NCI-H2107 (cell line): ENCODE results near the gene GUCY1A1.

Source experiments
- DNase-seq: peaks from one replicate; lab custom pipeline; 2025; lab: John Stamatoyannopoulos, UW

Gene GUCY1A1

DNA sequence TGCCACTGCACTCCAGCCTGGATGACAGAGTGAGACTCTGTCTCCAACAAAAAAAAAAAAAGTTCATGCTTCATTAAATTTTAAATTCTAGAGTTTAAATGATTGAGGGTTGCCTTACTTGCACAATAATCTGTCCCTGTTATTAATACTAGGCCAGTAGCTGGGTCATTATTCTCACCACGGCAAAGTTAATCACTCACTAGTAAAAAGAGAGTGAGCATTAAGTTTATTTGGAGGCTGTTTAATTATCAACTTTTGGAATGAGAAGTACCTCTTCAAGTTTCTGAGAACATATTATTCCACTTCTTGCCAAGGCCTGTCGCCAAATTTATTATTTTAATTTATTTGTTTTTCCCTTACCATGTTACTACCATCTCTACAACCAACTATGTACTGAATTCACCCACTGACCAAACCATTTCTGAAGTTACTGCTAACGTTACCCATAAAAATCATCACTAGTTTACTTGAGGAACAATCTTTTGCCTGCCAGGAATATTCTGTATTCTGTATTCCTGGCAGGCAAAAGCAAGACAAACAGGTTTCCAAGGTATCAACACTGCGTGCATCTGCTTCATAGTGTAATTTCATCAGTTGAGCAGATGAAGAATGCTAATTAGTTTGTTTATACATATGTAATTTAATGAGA lies 26.5 kb downstream of the GUCY1A1 start:
- DNase-seq = no peak

DNA sequence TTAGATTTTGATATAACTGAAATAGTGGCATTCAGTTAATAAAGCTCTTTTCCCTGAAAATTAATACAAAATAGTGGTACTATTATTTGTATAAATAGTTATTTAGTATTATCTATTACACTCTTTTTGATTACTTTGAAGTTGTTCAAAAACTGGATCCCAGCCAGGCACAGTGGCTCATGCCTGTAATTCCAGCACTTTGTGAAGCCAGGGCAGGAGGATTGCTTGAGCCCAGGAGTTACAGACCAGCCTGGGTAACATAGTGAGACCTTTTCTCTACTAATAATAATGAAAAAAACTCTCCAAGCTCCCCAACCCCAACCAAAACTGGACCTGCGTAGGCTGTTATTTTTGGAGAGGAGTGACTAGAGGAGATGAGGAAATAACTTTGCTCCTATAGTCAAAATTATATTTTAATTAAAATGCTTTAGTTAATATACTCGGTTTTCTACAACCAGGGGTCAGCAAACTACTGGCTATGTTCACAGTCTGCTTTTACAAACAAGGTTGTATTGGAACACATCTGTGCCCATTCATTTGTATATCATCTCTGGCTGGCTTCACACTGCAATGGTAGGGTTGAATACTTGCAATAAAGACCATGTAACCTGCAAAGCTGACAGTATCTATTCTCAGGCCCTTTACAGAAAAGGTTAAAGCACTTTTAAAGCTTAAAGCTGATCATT lies 27.6 kb downstream of the GUCY1A1 start:
- DNase-seq = no peak

DNA sequence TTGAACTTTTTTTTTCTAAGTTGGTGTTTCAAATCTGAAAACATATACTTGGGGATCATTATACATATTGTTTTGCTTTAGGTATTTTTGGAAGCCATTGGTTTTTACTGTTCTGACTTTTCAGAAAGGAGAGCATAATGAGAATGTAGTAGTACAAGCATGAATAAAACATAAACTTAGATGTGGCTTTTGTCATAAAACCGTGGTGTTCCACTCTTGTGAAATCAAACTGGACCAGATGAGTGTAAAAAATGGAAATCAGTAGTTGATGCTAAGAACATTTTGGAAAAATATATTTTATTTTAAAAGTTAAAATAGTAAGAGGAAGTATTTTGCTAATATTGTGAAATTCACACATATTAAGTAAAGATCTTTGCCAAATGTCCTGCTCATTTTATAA lies 29.6 kb downstream of the GUCY1A1 start:
- no peak for DNase-seq

DNA sequence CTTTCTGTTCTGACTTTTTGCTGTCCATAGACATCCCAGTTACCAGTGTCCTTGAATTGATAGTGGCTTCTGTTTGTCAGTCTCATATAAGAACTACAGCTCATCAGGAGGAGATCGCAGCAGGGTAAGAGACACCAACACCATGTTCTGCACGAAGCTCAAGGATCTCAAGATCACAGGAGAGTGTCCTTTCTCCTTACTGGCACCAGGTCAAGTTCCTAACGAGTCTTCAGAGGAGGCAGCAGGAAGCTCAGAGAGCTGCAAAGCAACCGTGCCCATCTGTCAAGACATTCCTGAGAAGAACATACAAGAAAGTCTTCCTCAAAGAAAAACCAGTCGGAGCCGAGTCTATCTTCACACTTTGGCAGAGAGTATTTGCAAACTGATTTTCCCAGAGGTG lies 30.1 kb downstream of the GUCY1A1 start:
- DNase-seq = no peak

DNA sequence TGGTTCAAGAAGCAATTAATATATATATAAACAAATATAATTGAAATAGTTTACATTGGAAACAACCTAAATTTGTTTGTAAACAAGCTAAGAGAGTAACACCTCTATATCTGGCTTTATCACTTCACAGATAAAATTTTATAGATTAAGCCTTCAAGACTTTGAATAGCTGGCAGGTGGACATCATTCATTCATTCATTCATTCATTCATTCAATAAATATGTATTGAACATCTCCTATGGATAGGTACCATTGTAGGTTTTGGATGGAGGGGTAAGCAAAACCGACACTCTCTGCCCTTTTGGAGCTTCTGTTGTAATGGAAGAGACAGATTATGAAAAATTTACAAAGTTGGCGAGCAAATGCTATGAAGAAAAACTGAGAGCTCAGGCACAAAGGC lies 35.2 kb downstream of the GUCY1A1 start:
- DNase-seq = no peak

DNA sequence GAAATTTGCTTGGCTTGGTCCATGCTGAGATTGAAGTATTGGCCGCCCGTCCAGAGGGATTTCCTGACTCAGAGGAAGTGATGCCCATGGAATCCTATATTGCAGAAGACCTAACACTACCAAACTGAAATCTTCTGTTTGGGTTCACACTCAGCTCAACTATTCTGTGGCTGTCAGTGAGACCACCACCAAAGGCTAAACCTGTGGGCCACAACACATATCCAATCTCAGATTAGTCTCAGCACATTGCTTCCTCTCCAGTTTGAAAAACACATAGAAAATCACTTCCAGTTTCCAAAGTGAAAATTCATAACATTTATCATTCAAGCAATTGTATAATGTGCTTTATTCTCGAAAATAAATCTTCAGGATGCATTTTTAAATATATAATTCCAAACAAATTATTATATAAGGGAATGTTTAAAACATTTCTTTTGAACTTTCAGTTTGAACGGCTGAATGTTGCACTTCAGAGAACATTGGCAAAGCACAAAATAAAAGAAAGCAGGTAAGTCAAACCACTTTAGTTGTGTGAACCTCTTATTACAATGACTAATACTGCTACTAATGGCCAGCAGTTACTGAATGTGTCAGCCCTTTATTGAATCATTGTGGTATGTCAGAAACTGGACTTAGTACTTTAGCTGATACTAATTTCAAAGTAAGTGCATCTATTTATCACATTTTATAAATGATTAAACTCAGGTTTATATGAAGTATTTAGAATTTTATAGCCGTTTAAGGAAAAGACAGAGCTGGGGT lies 37.0 kb downstream of the GUCY1A1 start:
- no peak for DNase-seq

DNA sequence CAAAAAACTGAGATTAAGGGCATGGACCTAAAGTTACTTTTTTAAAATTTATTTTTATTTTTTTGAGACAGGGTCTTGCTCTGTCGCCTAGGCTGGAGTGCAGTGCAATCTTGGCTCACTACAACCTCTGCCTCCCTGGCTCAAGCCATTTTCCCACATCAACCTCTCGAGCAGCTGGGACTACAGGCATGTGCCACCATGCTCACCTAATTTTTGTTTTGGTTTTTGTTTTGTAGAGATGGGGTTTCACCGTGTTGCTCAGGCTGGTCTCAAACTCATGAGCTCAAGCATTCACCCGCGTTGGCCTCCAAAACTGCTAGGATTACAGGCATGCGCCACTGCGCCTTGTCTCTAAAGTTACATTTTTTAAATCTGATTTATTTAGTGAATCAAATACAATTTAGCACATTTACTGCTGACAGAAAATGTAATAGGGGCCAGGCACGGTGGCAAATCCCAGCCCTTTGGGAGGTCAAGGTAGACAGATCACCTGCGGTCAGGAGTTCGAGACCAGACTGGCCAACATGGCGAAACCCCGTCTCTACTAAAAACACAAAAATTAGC lies 38.3 kb downstream of the GUCY1A1 start:
- no peak for DNase-seq

DNA sequence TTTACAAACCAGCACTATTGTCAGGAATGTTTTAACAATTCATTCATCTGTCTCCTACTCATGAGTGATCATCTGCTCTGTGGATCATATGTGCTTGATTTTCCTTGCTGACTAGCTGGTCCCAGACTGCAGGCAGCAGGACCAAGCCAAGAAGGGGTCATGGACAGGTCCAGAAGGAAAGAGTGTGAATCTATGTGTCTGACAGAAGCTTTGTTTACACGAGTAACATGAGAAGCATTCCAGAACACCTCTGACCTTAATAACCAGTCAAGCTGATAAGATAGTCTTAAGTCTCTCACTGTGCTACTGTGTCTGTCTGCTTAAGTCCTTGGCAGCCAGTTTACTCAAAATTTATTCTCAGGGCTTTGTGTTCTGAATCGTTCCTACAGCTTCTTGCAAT lies 39.0 kb downstream of the GUCY1A1 start:
- no peak for DNase-seq

DNA sequence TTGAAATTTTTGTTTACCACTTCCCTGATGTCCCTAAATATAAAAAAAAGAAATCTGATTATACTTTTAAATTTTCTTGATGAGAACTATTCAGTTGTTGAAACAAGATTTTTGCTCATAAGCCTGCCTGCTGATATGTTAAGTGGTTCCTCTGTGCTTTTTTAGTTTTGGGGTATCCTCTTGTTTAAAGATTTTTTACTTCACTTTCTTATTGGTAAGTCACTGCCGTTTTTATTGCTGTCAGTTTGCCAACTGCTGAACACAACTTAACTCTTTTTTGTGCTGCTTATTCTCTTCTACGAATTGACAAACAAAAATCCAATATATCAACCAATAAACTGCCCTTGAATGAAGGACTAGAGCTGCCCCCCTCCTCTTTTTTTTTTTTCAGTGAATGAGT lies 39.5 kb downstream of the GUCY1A1 start:
- DNase-seq = no peak

DNA sequence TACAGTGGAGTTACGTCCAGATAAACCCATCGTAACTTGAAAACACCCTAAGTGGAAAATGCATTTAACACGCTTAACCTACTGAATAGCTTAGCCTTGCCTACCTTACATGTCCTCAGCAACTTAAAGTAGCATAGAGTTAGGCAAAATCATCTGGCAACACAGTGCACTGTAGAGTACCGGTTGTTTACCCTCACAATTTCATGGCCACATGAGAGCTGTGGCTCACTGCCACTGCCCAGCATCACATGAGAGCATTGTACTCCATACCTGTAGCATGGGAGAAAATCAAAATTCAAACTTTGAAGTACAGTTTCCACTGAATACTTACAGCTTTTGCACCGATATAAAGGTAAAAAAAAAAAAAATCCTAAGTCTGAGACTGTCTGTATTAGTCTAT lies 40.6 kb downstream of the GUCY1A1 start:
- no peak for DNase-seq

DNA sequence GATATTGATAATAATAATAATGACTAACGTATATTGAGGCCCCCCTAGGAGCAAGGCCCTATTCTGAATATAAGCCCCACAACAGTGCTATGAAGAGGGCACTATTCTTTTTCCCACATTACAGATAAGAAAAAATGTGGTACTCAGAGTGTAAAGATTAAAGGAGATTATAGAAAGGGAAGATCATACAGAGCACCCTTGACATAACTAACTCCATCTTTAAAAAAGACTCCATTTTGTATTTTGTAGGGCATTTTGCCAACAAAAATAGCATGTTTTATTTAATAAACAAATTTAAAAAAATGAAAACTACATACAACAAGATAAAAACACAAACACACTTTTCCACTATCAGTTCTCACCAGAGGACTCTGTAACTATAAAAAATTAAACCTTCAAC lies 42.1 kb downstream of the GUCY1A1 start:
- no peak for DNase-seq

DNA sequence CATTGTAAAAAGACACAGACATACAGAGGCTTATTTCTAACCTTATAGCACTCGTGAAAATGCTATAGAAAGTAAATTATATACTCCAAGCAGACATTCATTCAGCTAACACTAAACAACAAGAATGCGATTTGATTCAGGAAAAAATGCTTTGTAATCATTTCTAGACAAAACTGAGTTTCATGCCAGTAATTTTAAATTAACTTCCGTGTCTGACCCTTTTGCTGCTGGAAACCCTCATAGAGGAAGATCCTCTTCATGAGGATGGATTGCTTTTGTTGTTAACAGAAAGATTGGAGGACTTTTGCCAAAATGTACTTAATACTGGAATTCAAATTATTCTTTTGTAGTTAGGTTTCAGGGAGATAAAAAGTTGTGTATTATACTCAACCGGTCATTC lies 43.3 kb downstream of the GUCY1A1 start:
- no peak for DNase-seq

DNA sequence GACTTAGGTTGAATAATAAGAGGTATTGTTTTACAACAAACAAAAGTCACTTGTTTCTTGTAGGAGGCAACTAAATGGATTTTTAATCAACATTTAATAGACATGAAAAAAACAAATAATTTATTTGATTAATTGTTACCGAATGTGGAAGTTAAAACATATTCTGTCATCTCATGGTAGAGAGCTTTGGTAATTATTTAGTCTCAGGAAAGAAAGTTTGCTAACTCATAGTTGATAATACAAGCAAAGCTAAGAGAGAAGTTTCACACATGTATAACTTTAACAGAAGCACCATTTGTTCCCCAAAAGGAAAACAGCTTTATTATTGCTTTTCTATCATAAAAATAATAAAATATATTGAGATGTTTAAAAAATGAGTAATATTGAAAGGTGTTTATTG lies 44.9 kb downstream of the GUCY1A1 start:
- DNase-seq = no peak

DNA sequence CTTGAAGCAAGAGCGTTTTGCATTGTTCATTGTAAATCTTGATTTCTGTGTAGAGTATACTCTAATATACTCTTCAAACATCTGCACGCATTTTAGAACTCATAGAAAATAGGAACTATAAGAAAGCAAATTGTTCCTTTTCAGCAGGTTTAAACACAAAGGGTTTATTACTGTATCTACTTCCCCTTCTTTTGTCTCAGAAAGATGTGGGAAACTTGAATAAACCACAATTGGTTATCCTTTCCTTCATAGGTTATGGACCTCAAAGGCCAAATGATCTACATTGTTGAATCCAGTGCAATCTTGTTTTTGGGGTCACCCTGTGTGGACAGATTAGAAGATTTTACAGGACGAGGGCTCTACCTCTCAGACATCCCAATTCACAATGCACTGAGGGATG lies 46.2 kb downstream of the GUCY1A1 start:
- no peak for DNase-seq

DNA sequence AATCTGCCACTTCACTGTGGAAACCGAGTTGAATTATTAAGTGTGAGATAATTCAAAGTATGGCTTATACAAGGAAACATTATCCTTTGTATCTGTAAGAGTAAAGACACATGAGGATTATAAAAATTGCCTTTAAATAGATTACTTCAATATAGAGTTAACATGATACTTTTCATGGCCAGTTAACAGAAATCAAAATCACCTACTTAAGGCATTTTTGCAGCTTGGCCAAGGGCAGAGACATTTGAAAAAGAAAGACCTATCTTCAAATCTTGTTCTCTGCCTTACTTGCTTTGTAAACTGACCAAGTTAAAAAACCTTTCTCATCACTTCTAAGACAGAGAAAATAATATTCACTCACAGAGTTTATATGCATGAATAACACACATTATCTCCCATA lies 47.3 kb downstream of the GUCY1A1 start:
- DNase-seq = no peak

DNA sequence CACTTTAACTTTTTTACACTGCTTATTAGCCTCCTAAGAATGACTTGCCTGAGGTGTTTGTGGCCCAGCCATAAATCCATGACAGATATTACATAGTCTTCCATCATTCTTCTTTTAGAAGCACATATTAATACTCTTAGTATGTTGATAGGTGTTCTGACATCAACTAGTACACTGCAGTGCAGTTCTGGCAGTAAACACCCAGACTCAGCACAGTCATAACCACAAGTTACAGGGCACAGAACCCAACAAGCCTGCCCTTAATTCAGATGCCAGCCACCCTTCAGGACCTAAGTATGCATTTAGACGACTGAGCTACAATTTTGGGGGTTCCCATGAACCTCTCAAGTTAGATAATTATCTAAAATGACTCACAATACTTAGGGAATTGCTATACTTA lies 55.7 kb downstream of the GUCY1A1 start:
- DNase-seq = no peak

DNA sequence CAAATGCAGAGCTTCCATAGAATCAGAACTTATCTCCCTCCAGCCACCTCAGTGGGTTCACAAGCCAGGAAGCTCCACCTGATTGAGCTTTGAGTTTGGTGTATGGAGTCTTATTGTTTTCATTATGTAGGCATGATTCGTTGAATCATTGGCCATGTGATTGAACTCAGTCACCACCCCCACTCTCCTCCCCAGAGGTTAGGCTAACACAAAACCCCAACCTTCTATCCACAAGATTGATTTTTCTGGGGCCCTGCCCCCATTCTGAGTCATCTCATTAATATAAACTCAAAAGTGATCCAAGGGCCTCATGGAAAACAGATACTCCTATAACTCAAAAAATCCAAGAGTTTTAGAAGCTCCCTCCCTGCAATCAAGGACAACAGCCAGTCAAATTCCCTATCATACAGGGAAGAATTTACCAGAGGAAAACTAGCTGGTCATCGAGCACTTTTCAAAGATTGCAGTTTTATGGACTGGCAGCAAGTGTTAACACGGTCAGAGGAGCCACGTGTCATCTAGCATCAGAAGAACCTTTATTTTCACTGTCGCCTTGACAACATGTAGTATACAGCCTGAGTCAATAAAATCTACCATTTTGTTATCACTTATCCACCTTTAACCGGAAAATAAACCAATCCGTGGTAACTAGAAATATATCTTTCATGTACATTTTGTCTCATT lies 56.3 kb downstream of the GUCY1A1 start:
- DNase-seq = no peak

DNA sequence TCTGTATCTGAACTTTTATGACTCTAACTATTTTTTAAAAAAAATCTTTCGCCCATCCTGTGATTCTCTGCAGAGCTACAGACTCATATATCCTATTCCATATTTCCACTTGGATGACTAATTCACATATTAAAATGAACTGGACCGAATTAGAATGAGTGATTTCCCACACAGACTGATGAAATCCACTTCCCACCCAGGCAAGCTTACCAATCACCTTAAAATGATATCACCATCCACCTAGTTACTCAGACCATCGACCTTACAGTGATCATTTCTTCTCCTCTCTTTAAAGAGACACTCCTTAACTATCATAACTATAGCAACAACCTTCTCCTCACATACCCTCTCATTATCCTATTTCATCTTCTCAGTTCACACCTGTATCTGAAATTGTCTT lies 58.1 kb downstream of the GUCY1A1 start:
- no peak for DNase-seq

DNA sequence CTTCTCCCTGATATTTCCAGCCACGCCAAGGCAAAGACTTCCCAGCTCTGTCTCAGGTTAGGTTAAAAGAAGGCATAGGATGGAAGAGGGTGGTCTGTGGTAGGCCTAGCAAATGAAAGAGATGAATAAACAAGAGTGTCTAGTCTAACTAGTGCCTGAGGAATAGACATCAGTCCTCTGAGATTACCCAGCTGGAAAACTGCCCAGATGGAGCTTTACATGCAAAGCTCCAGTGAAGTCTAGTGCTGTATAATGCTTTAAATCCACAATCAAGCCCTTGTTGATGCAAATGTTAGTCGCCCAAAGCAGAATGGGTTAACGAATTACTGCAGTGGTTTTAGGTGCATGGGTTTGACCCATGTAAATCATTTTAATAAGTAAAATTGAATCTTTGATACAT lies 67.4 kb downstream of the GUCY1A1 start:
- DNase-seq = no peak

DNA sequence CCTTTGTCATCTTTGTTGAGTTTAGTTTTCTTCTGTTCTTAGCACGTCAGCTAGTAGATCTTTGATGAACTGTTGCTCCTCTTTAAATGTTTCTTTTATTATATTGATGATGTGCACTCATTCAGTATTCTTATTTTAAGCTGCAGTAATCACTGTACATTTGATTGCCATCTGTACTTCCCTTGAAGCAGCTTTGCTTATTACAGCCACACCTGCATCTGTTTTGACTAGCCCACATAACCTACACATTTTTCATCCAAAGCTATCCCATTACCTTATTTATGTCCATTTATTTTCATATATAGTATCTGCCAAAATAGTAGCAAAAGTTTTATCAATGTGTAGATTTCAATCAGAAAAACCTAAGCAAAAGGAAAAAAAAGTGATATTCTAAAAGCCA lies 68.3 kb downstream of the GUCY1A1 start:
- DNase-seq = no peak

DNA sequence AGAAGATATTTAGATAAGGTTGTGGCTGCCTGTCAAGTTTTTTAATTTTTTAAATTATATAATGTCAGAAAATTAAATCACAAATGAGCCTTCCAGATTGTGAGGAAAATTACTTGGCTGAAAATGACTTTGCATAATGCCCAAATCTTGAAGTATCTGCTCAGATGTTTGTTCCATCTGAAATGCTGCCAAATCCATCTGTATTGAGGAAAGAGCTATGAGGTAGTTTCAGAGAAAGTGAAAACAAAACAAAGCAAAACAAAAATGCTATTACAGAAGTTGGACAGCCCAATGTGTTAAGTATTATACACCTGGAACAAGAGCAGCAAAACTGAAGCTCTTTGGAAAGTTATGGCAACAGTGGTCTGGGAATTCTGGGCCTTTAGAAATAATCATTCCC lies 68.8 kb downstream of the GUCY1A1 start:
- DNase-seq = no peak

DNA sequence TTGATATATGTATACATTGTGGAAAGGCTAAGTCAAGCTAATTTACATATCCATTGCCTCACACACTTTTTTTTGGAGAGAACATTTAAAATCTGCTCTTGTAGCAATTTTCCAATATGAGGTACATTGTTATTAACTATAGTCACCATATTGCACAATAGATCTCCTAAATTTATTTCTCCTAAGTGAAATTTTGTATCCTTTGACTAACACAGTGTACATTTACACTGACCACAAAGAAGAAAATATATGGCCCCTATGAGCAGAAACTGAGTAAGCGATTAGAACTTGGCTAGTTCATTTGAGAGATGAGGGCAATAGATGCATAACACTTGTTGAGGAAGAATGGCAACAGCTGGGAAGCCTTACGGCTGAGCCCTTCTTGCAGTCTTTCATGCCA lies 71.9 kb downstream of the GUCY1A1 start:
- DNase-seq = no peak

DNA sequence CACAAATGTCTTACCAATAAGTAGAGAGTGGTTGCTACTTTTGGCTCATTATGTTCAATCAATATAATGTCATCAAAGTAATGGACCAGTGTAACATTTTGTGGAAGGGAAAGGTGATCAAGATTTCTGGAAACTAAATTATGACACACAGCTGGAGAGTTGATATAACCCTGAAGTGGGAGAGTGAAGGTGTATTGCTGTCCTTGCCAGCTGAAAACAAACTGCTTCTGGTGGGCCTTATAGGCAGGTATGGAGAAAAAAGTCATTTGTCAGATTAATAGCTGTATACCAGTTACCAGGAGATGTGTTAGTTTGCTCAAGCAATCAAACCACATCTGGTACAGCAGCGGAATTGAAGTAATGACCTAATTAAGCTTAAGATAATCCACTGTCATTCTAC lies 74.9 kb downstream of the GUCY1A1 start:
- DNase-seq = no peak
